BLaER1 treated with 17β-estradiol and CSF1 and Interleukin-3, amounts not matched to agents 10 nM and 100 nM (cell line): ENCODE measurements around the gene KRTAP5-8.

ENCODE experiments used
- H3K27ac ChIP-seq, 11 experiments: shearing (Covaris generic); formaldehyde crosslinking; 2 replicates each; pipeline ENCODE4 v1.8.1; 2022
- H3K27me3 ChIP-seq, 11 experiments: shearing (Covaris generic); formaldehyde crosslinking; 2 replicates each; pipeline ENCODE4 v1.8.1; 2022
- H3K36me3 ChIP-seq, 11 experiments: shearing (Covaris generic); formaldehyde crosslinking; 2 replicates each; pipeline ENCODE4 v1.8.1; 2022
- H3K4me1 ChIP-seq, 10 experiments: shearing (Covaris generic); formaldehyde crosslinking; 2 replicates each; pipeline ENCODE4 v1.8.1; 2022
- H3K4me2 ChIP-seq, 11 experiments: shearing (Covaris generic); formaldehyde crosslinking; 2 replicates each; pipeline ENCODE4 v1.8.1; 2022
- H3K4me3 ChIP-seq, 10 experiments: shearing (Covaris generic); formaldehyde crosslinking; 2 replicates each; pipeline ENCODE4 v1.8.1; 2022
- H3K9ac ChIP-seq, 11 experiments: shearing (Covaris generic); formaldehyde crosslinking; 2 replicates each; pipeline ENCODE4 v1.8.1; 2022
- H3K9me3 ChIP-seq, 11 experiments: shearing (Covaris generic); formaldehyde crosslinking; replicated peaks in 1 of 11; 2 replicates each; pipeline ENCODE4 v1.8.1; 2022
- H4K20me1 ChIP-seq, 11 experiments: shearing (Covaris generic); formaldehyde crosslinking; 2 replicates each; pipeline ENCODE4 v1.8.1; 2022
- Cebpa-rat ChIP-seq, 11 experiments: shearing (Covaris generic); IDR thresholded peaks; 2 replicates each; pipeline ENCODE4 v1.8.1; 2022

Gene KRTAP5-8

GRCh38 chr11:71543866-71544265 lies 6.0 kb downstream of the KRTAP5-8 start:
- H3K4me2 ChIP-seq = peak overlapping the region; percentile 80 to 98 (median 89)
- H3K36me3 ChIP-seq = peaks cover 0 to 12% (median 0%) of the 10 kb centered on the region in 11 experiments; a peak in 3 of 22 replicates
- peaks cover 28 to 52% (median 40%) of the 10 kb centered on the region in 11 experiments for H3K9me3 ChIP-seq
- H4K20me1 ChIP-seq = no peaks in the 10 kb centered on the region; a peak in 1 of 22 replicates
- H3K27ac ChIP-seq = peak overlapping the region in 10 of 11 experiments; percentile 48 to 83 (median 71); a peak in 20 of 22 replicates
- H3K4me3 ChIP-seq = peak overlapping the region in 7 of 10 experiments; percentile 4 to 43 (median 38); a peak in 12 of 20 replicates
- H3K27me3 ChIP-seq = peaks cover 0 to 5% (median 0%) of the 10 kb centered on the region in 11 experiments; a peak in 1 of 22 replicates
- peaks cover 46 to 73% (median 67%) of the 10 kb centered on the region in 10 experiments for H3K4me1 ChIP-seq
- peak overlapping the region in 10 of 11 experiments; percentile 18 to 71 (median 59); a peak in 14 of 22 replicates for H3K9ac ChIP-seq
- TF ChIP-seq Cebpa-rat (IDR thresholded peaks at IDR 0.05) = peak in 1 of 11 experiments; percentile 72; a peak in 1 of 22 replicates

- H3K4me2 ChIP-seq = peak overlapping the region; percentile 80 to 98 (median 89); a peak in 21 of 22 replicates
- H3K27me3 ChIP-seq = peaks cover 0 to 5% (median 0%) of the 10 kb centered on the region in 11 experiments; a peak in 1 of 22 replicates
- H3K27ac ChIP-seq = peak overlapping the region in 9 of 11 experiments; percentile 58 to 83 (median 75); a peak in 17 of 22 replicates
- peak overlapping the region in 1 of 10 experiments; percentile 42; a peak in 1 of 20 replicates for H3K4me3 ChIP-seq
- H3K9ac ChIP-seq = peak overlapping the region in 6 of 11 experiments; percentile 33 to 71 (median 70); a peak in 11 of 22 replicates
- peaks cover 46 to 75% (median 73%) of the 10 kb centered on the region in 10 experiments for H3K4me1 ChIP-seq
- H3K36me3 ChIP-seq = peaks cover 0 to 12% (median 0%) of the 10 kb centered on the region in 11 experiments; a peak in 3 of 22 replicates
- no peaks in the 10 kb centered on the region; a peak in 1 of 22 replicates for H4K20me1 ChIP-seq
- peaks cover 28 to 47% (median 38%) of the 10 kb centered on the region in 11 experiments for H3K9me3 ChIP-seq
- no peak for TF ChIP-seq Cebpa-rat (IDR thresholded peaks at IDR 0.05)
Observed at GRCh38 chr11:71544525-71545214, 6.8 kb downstream of the KRTAP5-8 start.

- no peak for TF ChIP-seq Cebpa-rat (IDR thresholded peaks at IDR 0.05)
- Histone ChIP-seq H3K9ac (0 out of 22 replicates have a peak overlapping the region, but pooled peaks of 1 of the 11 experiments have one; percentile 0), H4K20me1 (no peaks in the 10 kb centered on the region; a peak in 1 of 22 replicates), H3K36me3 (peaks cover 0 to 8% (median 0%) of the 10 kb centered on the region in 11 experiments; a peak in 3 of 22 replicates), H3K4me2 (peak overlapping the region in 10 of 11 experiments; percentile 34 to 98 (median 88); a peak in 18 of 22 replicates), H3K9me3 (peaks cover 20 to 39% (median 31%) of the 10 kb centered on the region in 11 experiments), H3K4me3 (no peak overlapping the region), H3K27ac (peak overlapping the region in 7 of 11 experiments; percentile 24 to 83 (median 81); a peak in 10 of 22 replicates), H3K27me3 (peaks cover 0 to 5% (median 0%) of the 10 kb centered on the region in 11 experiments; a peak in 1 of 22 replicates), H3K4me1 (peaks cover 46 to 81% (median 73%) of the 10 kb centered on the region in 10 experiments)
Observed at GRCh38 chr11:71545405-71545966, 7.7 kb downstream of the KRTAP5-8 start.

GRCh38 chr11:71548120-71548519 lies 10.3 kb downstream of the KRTAP5-8 start, which contains the start of gene KRTAP5-9:
KRTAP5-9 (plus strand) TSS chr11:71548420; CDS start chr11:71548658, 238 bp downstream.
- H3K9me3 ChIP-seq = peaks cover 10 to 23% (median 17%) of the 10 kb centered on the region in 11 experiments; a peak in 20 of 22 replicates
- H3K4me2 ChIP-seq = peak within 1 kb of the TSS; percentile 33 to 74 (median 61)
- peaks cover 0 to 5% (median 0%) of the 10 kb centered on the region in 11 experiments; a peak in 1 of 22 replicates for H3K27me3 ChIP-seq
- H3K36me3 ChIP-seq = peaks cover 0 to 6% (median 0%) of the 10 kb centered on the region in 11 experiments; a peak in 1 of 22 replicates
- H3K4me1 ChIP-seq = peaks cover 48 to 79% (median 63%) of the 10 kb centered on the region in 10 experiments
- no peak within 1 kb of the TSS for H3K9ac ChIP-seq
- no peak for TF ChIP-seq Cebpa-rat (IDR thresholded peaks at IDR 0.05)
- no peaks in the 10 kb centered on the region; a peak in 1 of 22 replicates for H4K20me1 ChIP-seq
- no peak within 1 kb of the TSS for H3K4me3 ChIP-seq
- H3K27ac ChIP-seq = no peak within 1 kb of the TSS

- 0 out of 22 replicates have a peak, but pooled peaks of 1 of the 11 experiments have one; percentile 12 for TF ChIP-seq Cebpa-rat (IDR thresholded peaks at IDR 0.05)
- Histone ChIP-seq H3K27ac (no peak overlapping the region), H3K9me3 (peaks cover 10 to 23% (median 17%) of the 10 kb centered on the region in 11 experiments; a peak in 20 of 22 replicates), H3K4me1 (peaks cover 42 to 73% (median 57%) of the 10 kb centered on the region in 10 experiments), H3K4me2 (peak overlapping the region; percentile 33 to 74 (median 61); a peak in 21 of 22 replicates), H3K27me3 (peaks cover 0 to 5% (median 0%) of the 10 kb centered on the region in 11 experiments; a peak in 1 of 22 replicates), H3K9ac (no peak overlapping the region), H4K20me1 (no peaks in the 10 kb centered on the region; a peak in 1 of 22 replicates), H3K36me3 (peaks cover 0 to 6% (median 0%) of the 10 kb centered on the region in 11 experiments; a peak in 1 of 22 replicates), H3K4me3 (no peak overlapping the region)
Observed at GRCh38 chr11:71548716-71549151, 10.9 kb downstream of the KRTAP5-8 start.

- peaks cover 0 to 5% (median 0%) of the 10 kb centered on the region in 11 experiments; a peak in 1 of 22 replicates for H3K27me3 ChIP-seq
- peaks cover 24 to 48% (median 36%) of the 10 kb centered on the region in 10 experiments for H3K4me1 ChIP-seq
- H3K27ac ChIP-seq = peak overlapping the region in 4 of 11 experiments; percentile 17 to 52 (median 30); a peak in 2 of 22 replicates
- H3K9ac ChIP-seq = no peak overlapping the region
- 0 out of 22 replicates have a peak, but pooled peaks cover 0 to 4% (median 0%) of the 10 kb centered on the region in 11 experiments for H3K36me3 ChIP-seq
- no peak overlapping the region for H3K4me3 ChIP-seq
- no peak for TF ChIP-seq Cebpa-rat (IDR thresholded peaks at IDR 0.05)
- H4K20me1 ChIP-seq = no peaks in the 10 kb centered on the region; a peak in 1 of 22 replicates
- H3K9me3 ChIP-seq = peaks cover 0 to 6% (median 2%) of the 10 kb centered on the region in 11 experiments; a peak in 10 of 22 replicates
- peak overlapping the region in 8 of 11 experiments; percentile 20 to 66 (median 44); a peak in 14 of 22 replicates for H3K4me2 ChIP-seq
Observed at GRCh38 chr11:71551711-71552110, 13.9 kb downstream of the KRTAP5-8 start.

- no peaks in the 10 kb centered on the region for H4K20me1 ChIP-seq
- H3K4me2 ChIP-seq = no peak overlapping the region
- H3K9me3 ChIP-seq = no peaks in the 10 kb centered on the region
- no peak overlapping the region for H3K9ac ChIP-seq
- H3K27me3 ChIP-seq = no peaks in the 10 kb centered on the region; a peak in 1 of 22 replicates
- H3K27ac ChIP-seq = no peak overlapping the region
- no peak overlapping the region for H3K4me3 ChIP-seq
- peaks cover 0 to 18% (median 14%) of the 10 kb centered on the region in 10 experiments; a peak in 16 of 20 replicates for H3K4me1 ChIP-seq
- no peak for TF ChIP-seq Cebpa-rat (IDR thresholded peaks at IDR 0.05)
- no peaks in the 10 kb centered on the region for H3K36me3 ChIP-seq
Observed at GRCh38 chr11:71554996-71555395, 17.2 kb downstream of the KRTAP5-8 start.

GRCh38 chr11:71555508-71555907 lies 17.7 kb downstream of the KRTAP5-8 start:
- Histone ChIP-seq H3K27ac (no peak overlapping the region), H3K4me2 (no peak overlapping the region), H3K36me3 (no peaks in the 10 kb centered on the region), H3K4me1 (peaks cover 0 to 16% (median 13%) of the 10 kb centered on the region in 10 experiments; a peak in 16 of 20 replicates), H4K20me1 (no peaks in the 10 kb centered on the region), H3K4me3 (no peak overlapping the region), H3K9ac (no peak overlapping the region), H3K9me3 (no peaks in the 10 kb centered on the region), H3K27me3 (no peaks in the 10 kb centered on the region; a peak in 1 of 22 replicates)
- no peak for TF ChIP-seq Cebpa-rat (IDR thresholded peaks at IDR 0.05)
